Esophagus mucosa (tissue), 1 donor: ENCODE data around the gene LURAP1L. TPM values are rescaled to one million over a fixed set of nuclear protein-coding genes. Genes with fewer than 3 reads are reported as not detected.
"Not testable (repeated sequence)": the region's sequence is repeated elsewhere in the genome, so short reads cannot be mapped to it uniquely, and the experiment has no call there.

Experiments
- ATAC-seq: fragments of 200-7000 bp; cut with Tn5 transposase; one replicate; pipeline ENCODE4 v1.9.1; 2020
- total RNA-seq: library from RNA; stranded (reverse); gene quantifications from one replicate; pipeline ENCODE4 v1.2.4, GENCODE V29; 2023
- donor health status: DM: yes; HTN: yes; CAD: no.

LURAP1L gene
- total RNA-seq, 1 donor from 2014 or later, result 2.6 TPM

GRCh38 chr9:12860998-12861397 is 86.2 kb downstream of the LURAP1L start:
- ATAC-seq, result no peak

- no peak for ATAC-seq
These were observed 88.0 kb downstream of the LURAP1L start for GRCh38 chr9:12862611-12863410.

- no peak for ATAC-seq
These were observed 88.8 kb downstream of the LURAP1L start for GRCh38 chr9:12863618-12864017.

GRCh38 chr9:12865380-12865779 is 90.6 kb downstream of the LURAP1L start:
- ATAC-seq, result not testable (repeated sequence)

Other genes with a start within 250 kb of the LURAP1L start
- not detected for gene TYRP1, start 81.6 kb upstream of the LURAP1L start, total RNA-seq